DOHH2 (cell line): ENCODE data around the gene ZIC4.

Experiments used
- H3F3A ChIP-seq: fragments of 200-600 bp; sonication (generic), shearing (Covaris generic); 2 replicates; pipeline ENCODE4 v1.6.0; 2016; ENCODE audit warnings: antibody characterized with exemption, mild to moderate bottlenecking; ENCODE audit not compliant: control insufficient read depth, insufficient read depth
- H3K27ac ChIP-seq: fragments of 200-600 bp; sonication (generic); 2 replicates; pipeline ENCODE4 v1.5.1; 2014; ENCODE audit warnings: low read depth, mild to moderate bottlenecking, low read length, moderate library complexity
- H3K27me3 ChIP-seq: fragments of 200-600 bp; sonication (generic); 2 replicates; pipeline ENCODE4 v1.6.1; 2014; ENCODE audit warnings: mild to moderate bottlenecking, low read length, mixed read lengths; ENCODE audit not compliant: control insufficient read depth
- H3K36me3 ChIP-seq: fragments of 200-600 bp; sonication (generic); 2 replicates; pipeline ENCODE4 v1.6.1; 2014; ENCODE audit warnings: mild to moderate bottlenecking, low read length, moderate library complexity, mixed read lengths; ENCODE audit not compliant: control insufficient read depth
- H3K4me1 ChIP-seq: fragments of 200-600 bp; sonication (generic); 2 replicates; pipeline ENCODE4 v1.6.1; 2014; ENCODE audit warnings: mild to moderate bottlenecking, low read length, mixed read lengths; ENCODE audit not compliant: control insufficient read depth
- H3K4me2 ChIP-seq: fragments of 200-600 bp; sonication (generic); 2 replicates; pipeline ENCODE4 v1.6.0; 2014; ENCODE audit warnings: mild to moderate bottlenecking, low read length, moderate library complexity
- H3K4me3 ChIP-seq: fragments of 200-600 bp; sonication (generic); 2 replicates; pipeline ENCODE4 v1.5.1; 2014; ENCODE audit warnings: mild to moderate bottlenecking, low read length, mixed read lengths
- H3K79me2 ChIP-seq: fragments of 200-600 bp; sonication (generic); 2 replicates; pipeline ENCODE4 v1.6.1; 2014; ENCODE audit warnings: mild to moderate bottlenecking, low read length, mixed read lengths; ENCODE audit not compliant: control insufficient read depth
- H3K9me2 ChIP-seq: fragments of 200-600 bp; sonication (generic); replicated peaks from 2 replicates; pipeline ENCODE4 v1.6.1; 2014; ENCODE audit warnings: mild to moderate bottlenecking, low read length, mixed read lengths; ENCODE audit not compliant: control insufficient read depth
- H3K9me3 ChIP-seq: fragments of 200-600 bp; sonication (generic); 2 replicates; pipeline ENCODE4 v1.6.1; 2014; ENCODE audit warnings: antibody characterized with exemption, low read length, mixed read lengths; ENCODE audit not compliant: control insufficient read depth, insufficient read depth
- H4K20me1 ChIP-seq: fragments of 200-600 bp; sonication (generic); 2 replicates; pipeline ENCODE4 v1.6.0; 2014; ENCODE audit warnings: low read depth, mild to moderate bottlenecking, antibody characterized with exemption, low read length, moderate library complexity; ENCODE audit not compliant: control insufficient read depth, insufficient read depth
- CTCF ChIP-seq: fragments of 200-600 bp; sonication (generic); IDR thresholded peaks from one replicate; pipeline ENCODE4 v1.5.1; 2014; ENCODE audit warnings: antibody characterized with exemption, mild to moderate bottlenecking, low read depth, low read length; ENCODE audit not compliant: poor library complexity, severe bottlenecking
- EZH2phosphoT487 ChIP-seq: fragments of 200-600 bp; sonication (generic); IDR thresholded peaks from 2 replicates; pipeline ENCODE4 v1.6.1; 2017; ENCODE audit warnings: borderline replicate concordance, mild to moderate bottlenecking, antibody characterized with exemption, low read length, moderate library complexity, mixed read lengths

ZIC4 gene

DNA sequence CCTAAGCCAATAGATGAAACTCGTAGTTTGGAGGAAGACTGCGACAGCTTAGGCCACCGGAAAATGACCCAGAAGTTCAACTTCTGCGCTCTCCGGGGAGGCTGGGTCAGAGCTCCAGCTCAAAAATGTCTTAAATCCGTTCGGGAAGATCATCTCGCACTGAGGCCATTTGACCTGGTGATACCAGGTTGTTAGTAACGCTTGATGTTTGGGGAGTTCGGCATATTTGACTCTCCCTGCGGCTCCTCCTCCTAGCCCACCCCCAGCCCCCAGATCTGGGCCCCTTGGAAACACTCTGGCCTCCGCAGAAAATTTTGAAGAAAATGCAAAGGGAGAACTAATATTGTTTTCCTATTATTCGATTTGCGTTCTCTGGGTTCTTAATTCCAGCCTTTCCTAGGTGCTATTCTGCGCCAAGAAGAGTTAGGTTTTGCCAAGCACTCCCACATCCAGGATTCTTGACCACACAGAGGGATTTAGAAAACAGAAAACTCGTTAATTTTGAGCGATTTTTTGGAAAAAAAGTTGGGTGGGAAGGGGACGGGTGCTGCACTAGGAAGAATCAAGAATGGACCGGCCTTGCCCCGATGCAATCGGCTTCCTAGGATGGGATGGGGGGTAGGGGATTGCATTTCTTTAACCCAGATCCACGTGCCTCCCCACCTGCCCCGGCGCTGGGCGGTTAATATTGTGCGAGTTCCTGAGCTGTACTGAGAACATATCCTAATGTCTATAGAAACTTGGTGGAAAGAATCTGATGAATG, 50.0 kb downstream of the ZIC4 start:
- no peak overlapping the region for H3K27ac ChIP-seq
- H3K27me3 ChIP-seq, result no peaks in the 10 kb centered on the region
- H3K9me2 ChIP-seq, result no peaks in the 10 kb centered on the region
- no peak for TF ChIP-seq EZH2phosphoT487
- TF ChIP-seq CTCF, result no peak
- peaks cover 5% of the 10 kb centered on the region for H3K9me3 ChIP-seq
- no peaks in the 10 kb centered on the region for H3K36me3 ChIP-seq
- H4K20me1 ChIP-seq, result no peaks in the 10 kb centered on the region
- H3K4me2 ChIP-seq, result no peak overlapping the region
- no peaks in the 10 kb centered on the region for H3F3A ChIP-seq
- no peaks in the 10 kb centered on the region for H3K4me1 ChIP-seq
- no peaks in the 10 kb centered on the region for H3K79me2 ChIP-seq
- no peak overlapping the region for H3K4me3 ChIP-seq

DNA sequence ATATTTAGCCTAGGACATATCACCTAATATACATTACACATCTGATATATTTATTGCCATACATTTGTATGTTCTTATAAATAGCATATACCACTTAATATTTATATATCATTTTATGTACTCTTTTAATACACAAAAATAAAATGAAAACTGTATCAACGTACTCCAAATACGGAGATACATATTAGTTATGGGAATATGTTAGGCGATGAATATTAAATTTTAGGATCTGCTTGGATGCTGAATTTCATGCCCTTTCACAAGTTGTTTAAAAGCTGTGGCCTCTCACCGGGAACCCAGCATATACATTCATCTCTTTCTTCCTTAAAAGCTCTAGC, 50.6 kb downstream of the ZIC4 start:
- no peaks in the 10 kb centered on the region for H3K27me3 ChIP-seq
- no peak for TF ChIP-seq EZH2phosphoT487
- TF ChIP-seq CTCF, result no peak

DNA sequence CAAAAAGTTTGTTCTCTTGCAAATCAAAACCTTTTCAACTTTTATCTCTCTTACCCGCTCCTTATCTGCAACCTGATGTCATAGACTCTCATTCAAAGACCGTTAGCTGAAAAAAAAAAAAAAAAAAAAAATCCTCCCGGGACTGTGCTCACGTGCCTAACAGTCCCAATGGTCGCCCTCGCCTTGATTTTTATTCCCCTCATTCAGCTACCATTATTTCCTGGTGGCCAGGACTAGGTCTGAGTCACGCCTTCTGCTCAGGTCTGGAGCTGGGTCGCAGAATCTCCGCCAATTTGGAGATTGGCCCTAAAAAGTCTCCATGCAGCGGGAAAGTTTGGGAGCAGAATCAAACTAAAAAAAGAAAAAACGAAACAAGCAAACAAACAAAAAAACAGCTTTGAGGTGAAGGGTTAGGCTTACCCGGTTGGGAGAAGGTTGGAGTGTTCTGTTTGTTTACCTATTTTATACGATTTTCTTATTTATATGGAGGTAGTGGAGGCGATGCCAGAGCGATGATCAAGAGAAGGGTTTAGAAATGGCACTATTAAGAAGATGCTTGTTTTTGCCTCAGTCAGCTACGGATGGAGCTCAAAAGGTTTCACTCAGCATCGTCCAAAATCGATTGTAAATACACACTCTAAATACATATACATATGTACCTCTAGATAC, 51.1 kb downstream of the ZIC4 start:
- H3K27me3 ChIP-seq, result no peaks in the 10 kb centered on the region
- no peak overlapping the region for H3K4me2 ChIP-seq
- no peaks in the 10 kb centered on the region for H3K4me1 ChIP-seq

More for the DNA sequence above, 50.6 kb downstream of the ZIC4 start:
- peaks cover 5% of the 10 kb centered on the region for H3K9me3 ChIP-seq
- H3K4me1 ChIP-seq, result no peaks in the 10 kb centered on the region
- no peak overlapping the region for H3K4me2 ChIP-seq
- no peak overlapping the region for H3K4me3 ChIP-seq
- no peaks in the 10 kb centered on the region for H3K9me2 ChIP-seq
- H3K36me3 ChIP-seq, result no peaks in the 10 kb centered on the region
- no peaks in the 10 kb centered on the region for H3K79me2 ChIP-seq
- H4K20me1 ChIP-seq, result no peaks in the 10 kb centered on the region
- H3K27ac ChIP-seq, result no peak overlapping the region
- H3F3A ChIP-seq, result no peaks in the 10 kb centered on the region

More for the DNA sequence above, 51.1 kb downstream of the ZIC4 start:
- no peaks in the 10 kb centered on the region for H3K9me2 ChIP-seq
- no peak overlapping the region for H3K27ac ChIP-seq
- TF ChIP-seq EZH2phosphoT487 (no peak), CTCF (no peak)
- H3K36me3 ChIP-seq, result no peaks in the 10 kb centered on the region
- peaks cover 5% of the 10 kb centered on the region for H3K9me3 ChIP-seq
- no peaks in the 10 kb centered on the region for H3K79me2 ChIP-seq
- H3F3A ChIP-seq, result no peaks in the 10 kb centered on the region
- no peak overlapping the region for H3K4me3 ChIP-seq
- H4K20me1 ChIP-seq, result no peaks in the 10 kb centered on the region
